ENCODE data around the gene THY1. TPM values are rescaled to one million over a fixed set of nuclear protein-coding genes. Genes with fewer than 3 reads are reported as not detected.

THY1 gene
- total and polyA plus RNA-seq, 2 of the 8 experiments (the other 6 are each of a cell fraction or from before 2014, with no cell fraction given): 286 to 2,479 TPM

GRCh38 chr11:119404872-119405271, 18.1 kb downstream of the THY1 start:
- no peak overlapping the region for H2BK120ac ChIP-seq (replicated peaks; ENCODE audit: low read depth, low read length)
- H3K23me2 ChIP-seq (ENCODE audit: low read depth, low read length): no peaks in the 10 kb centered on the region
- CTCF ChIA-PET (ENCODE audit: partially characterized antibody): interaction anchor here (0.6 to 4.6 kb wide), 5 partner anchors 12 to 264 kb away, joined by 3 to 24 read pairs (median 5); partner anchors contain the start of gene USP2
- no peaks in the 10 kb centered on the region for H3K79me1 ChIP-seq (ENCODE audit: low read depth, low read length)
- no peak overlapping the region for H3K18ac ChIP-seq (ENCODE audit: extremely low read depth, low read length)
- H3K23ac ChIP-seq (ENCODE audit: insufficient read length): no peak overlapping the region
- H2AFZ ChIP-seq (ENCODE audit: low read length): no peak overlapping the region
- no peak overlapping the region for H4K91ac ChIP-seq (replicated peaks; ENCODE audit: insufficient read length, low read length)
- no peaks in the 10 kb centered on the region for H4K20me1 ChIP-seq (replicated peaks in 1 of 2; ENCODE audit: control insufficient read depth in 1 of 2, insufficient read depth in 2 of 2, low read length in 2 of 2)
- WGBS, 2 experiments (ENCODE audit: extremely low coverage in 1 of 2, insufficient coverage in 1 of 2, insufficient read length in 1 of 2, insufficient replicate concordance in 2 of 2, low coverage in 1 of 2, low lambda C conversion rate in 2 of 2, missing lambda C conversion rate in 1 of 2): 88% methylated on average over 2 of the region's 2 CpGs; no CpG with 5 or more reads in 1 of the 2 experiments
- H4K8ac ChIP-seq (ENCODE audit: extremely low read depth, insufficient read depth, low read length): no peak overlapping the region
- no peak overlapping the region for H3K14ac ChIP-seq (ENCODE audit: insufficient read length)
- no peak overlapping the region for H3K56ac ChIP-seq (replicated peaks; ENCODE audit: insufficient read length, low read depth, low read length)
- H3K9me3 ChIP-seq (ENCODE audit: insufficient read depth in 2 of 2, low read depth in 1 of 2, low read length in 1 of 2): no peaks in the 10 kb centered on the region; a peak in 1 of 4 replicates
- no peaks in the 10 kb centered on the region for H3K79me2 ChIP-seq (ENCODE audit: control insufficient read depth in 1 of 2, insufficient read depth in 2 of 2, low read length in 2 of 2)
- no peak overlapping the region for H3K4me2 ChIP-seq (ENCODE audit: insufficient read depth in 1 of 2, low read depth in 2 of 2, low read length in 2 of 2)
- no peak overlapping the region for H3K27ac ChIP-seq (ENCODE audit: low read depth, low read length)
- H3K4me3 ChIP-seq (ENCODE audit: extremely low read depth in 1 of 4, insufficient read depth in 2 of 4, low read depth in 3 of 4, low read length in 4 of 4): no peak overlapping the region
- no peak for FAIRE-seq
- H2AK5ac ChIP-seq (ENCODE audit: low read depth, low read length): no peak overlapping the region
- H2BK12ac ChIP-seq (ENCODE audit: low read depth, low read length): no peak overlapping the region
- no peak overlapping the region for H4K5ac ChIP-seq (ENCODE audit: insufficient read length, low read depth, low read length)
- H2BK15ac ChIP-seq (ENCODE audit: low read length): no peak overlapping the region
- no peaks in the 10 kb centered on the region for H3K36me3 ChIP-seq (ENCODE audit: control insufficient read depth in 2 of 4, insufficient read depth in 4 of 4, low read length in 3 of 4)
- POLR2A ChIA-PET (ENCODE audit: partially characterized antibody): interaction anchor here (5.7 kb wide), 1 partner anchor 13 kb away, joined by 28 read pairs; no protein-coding TSS in a partner anchor
- H2BK20ac ChIP-seq (ENCODE audit: low read length): no peak overlapping the region
- no peaks in the 10 kb centered on the region for H3K4me1 ChIP-seq (replicated peaks in 1 of 4; ENCODE audit: control insufficient read depth in 3 of 4, insufficient read depth in 4 of 4, low read length in 3 of 4)
- no peak overlapping the region for H3K9ac ChIP-seq (replicated peaks in 1 of 4; ENCODE audit: extremely low read depth in 1 of 4, low read depth in 3 of 4, low read length in 3 of 4)
- H2BK5ac ChIP-seq (ENCODE audit: low read depth, low read length): no peak overlapping the region
- DNase-seq (ENCODE audit: low read depth in 1 of 2, low spot score in 2 of 2): no peak
- H3K4ac ChIP-seq (replicated peaks; ENCODE audit: insufficient read length, low read depth, low read length): no peak overlapping the region
- no peaks in the 10 kb centered on the region for H3K27me3 ChIP-seq (replicated peaks in 1 of 4; ENCODE audit: control insufficient read depth in 3 of 4, extremely low read depth in 1 of 4, insufficient read depth in 3 of 4, low read length in 3 of 4)
- no peak for TF ChIP-seq GABPA (IDR thresholded peaks at IDR 0.05; ENCODE audit: borderline replicate concordance, insufficient read depth, low read length)
- no peak for TF ChIP-seq KDM1A (IDR thresholded peaks at IDR 0.05; ENCODE audit: borderline replicate concordance, low read length)
- TF ChIP-seq POU5F1 (IDR thresholded peaks at IDR 0.05; ENCODE audit: low read depth, low read length): no peak
- no peak for TF ChIP-seq CBX8 (IDR thresholded peaks at IDR 0.05; ENCODE audit: borderline replicate concordance, low read depth, low read length)
- TF ChIP-seq, protein P1, sequence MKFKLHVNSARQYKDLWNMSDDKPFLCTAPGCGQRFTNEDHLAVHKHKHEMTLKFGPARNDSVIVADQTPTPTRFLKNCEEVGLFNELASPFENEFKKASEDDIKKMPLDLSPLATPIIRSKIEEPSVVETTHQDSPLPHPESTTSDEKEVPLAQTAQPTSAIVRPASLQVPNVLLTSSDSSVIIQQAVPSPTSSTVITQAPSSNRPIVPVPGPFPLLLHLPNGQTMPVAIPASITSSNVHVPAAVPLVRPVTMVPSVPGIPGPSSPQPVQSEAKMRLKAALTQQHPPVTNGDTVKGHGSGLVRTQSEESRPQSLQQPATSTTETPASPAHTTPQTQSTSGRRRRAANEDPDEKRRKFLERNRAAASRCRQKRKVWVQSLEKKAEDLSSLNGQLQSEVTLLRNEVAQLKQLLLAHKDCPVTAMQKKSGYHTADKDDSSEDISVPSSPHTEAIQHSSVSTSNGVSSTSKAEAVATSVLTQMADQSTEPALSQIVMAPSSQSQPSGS (IDR thresholded peaks at IDR 0.05; ENCODE audit: low read length): no peak
- TF ChIP-seq KDM4A (IDR thresholded peaks at IDR 0.05; ENCODE audit: low read depth, low read length, severe bottlenecking): no peak
- no peak for TF ChIP-seq YY1 (IDR thresholded peaks at IDR 0.05; ENCODE audit: low read depth, low read length)
- no peak for TF ChIP-seq RNF2 (IDR thresholded peaks at IDR 0.05; ENCODE audit: borderline replicate concordance, low read depth, low read length, missing control alignments, poor library complexity, severe bottlenecking)
- no peak for TF ChIP-seq RAD21 (IDR thresholded peaks at IDR 0.05 in 1 of 2, conservative IDR thresholded peaks at IDR 0.05 in 1 of 2; ENCODE audit: low read depth in 2 of 2, low read length in 2 of 2)
- TF ChIP-seq MAFK (IDR thresholded peaks at IDR 0.05; ENCODE audit: low read depth, low read length): no peak
- TF ChIP-seq PHF8 (conservative IDR thresholded peaks at IDR 0.05; ENCODE audit: low read depth, low read length): no peak
